GM18502 (cell line): ENCODE results near the gene FRMD4B.

Experiments
- ATAC-seq: cut with Tn5 transposase; IDR thresholded peaks from one replicate; pipeline ENCODE4 v1.9.1; 2021; ENCODE audit warnings: mild to moderate bottlenecking; ENCODE audit not compliant: unreplicated experiment, poor library complexity

The FRMD4B gene

DNA sequence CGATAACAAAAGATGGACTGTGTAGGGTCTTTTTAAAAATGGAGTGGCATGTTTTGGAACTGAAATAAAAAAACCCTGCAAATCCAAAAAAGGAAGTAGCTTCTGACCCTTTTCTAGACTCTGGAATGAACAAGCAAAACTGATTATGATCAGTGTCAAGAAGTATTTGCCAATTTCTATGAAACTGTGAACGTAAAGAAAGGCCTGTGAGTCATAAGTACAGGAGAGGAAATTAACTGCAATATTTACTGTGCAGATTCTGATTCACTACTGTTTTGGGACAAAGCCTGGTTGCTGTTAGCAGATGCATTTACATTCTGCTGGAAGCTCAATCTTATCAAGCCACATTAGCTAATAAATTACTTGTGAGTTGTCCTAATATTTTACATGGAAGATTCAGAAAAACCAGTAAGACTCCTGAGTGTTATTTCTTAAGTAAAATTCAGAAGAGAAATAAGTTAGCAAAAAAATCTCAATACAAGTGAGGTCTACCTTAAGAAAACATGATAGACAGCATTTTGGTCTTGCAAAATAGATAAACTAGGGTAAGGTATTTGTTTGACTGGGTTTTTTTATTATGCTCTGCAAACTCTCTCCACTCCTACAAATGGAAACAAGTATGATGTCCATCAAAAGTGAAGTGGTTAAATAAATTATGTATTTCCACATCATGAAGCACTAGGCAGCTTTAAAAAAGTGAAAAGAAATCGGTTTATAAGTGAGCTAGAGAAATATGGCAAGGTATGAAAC is 173.3 kb downstream of the FRMD4B start:
- ATAC-seq = peak; percentile 92

DNA sequence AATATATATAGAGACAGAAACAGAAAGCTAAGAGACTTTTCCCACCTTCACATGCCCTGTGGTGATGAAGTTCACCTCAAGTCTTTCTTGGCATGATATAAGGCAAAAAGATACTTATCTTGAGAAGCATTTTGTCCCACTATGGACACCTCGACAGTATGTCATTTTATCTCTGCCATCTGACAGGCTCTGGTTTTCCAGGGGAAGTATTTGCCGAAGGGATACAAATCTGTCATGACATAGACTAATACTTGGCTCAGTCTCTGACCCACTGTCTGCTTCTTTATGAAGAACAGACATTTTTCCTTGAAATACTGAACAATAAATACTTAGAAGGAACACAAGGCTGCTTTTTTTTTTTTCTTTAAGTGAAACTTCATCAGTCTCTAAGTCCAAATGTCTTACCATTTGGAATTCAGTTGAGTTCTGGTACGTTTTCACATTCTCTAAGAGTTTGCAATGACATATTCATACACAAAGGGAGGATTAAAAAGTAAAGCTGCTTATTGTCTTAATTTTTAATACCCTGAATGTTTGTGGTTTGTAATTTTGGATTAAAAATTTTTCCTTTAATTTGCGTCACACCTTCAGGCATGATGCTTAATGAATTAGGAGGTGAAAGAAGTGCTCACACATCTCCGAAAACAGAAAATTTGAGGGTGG is 175.7 kb downstream of the FRMD4B start:
- ATAC-seq = no peak

DNA sequence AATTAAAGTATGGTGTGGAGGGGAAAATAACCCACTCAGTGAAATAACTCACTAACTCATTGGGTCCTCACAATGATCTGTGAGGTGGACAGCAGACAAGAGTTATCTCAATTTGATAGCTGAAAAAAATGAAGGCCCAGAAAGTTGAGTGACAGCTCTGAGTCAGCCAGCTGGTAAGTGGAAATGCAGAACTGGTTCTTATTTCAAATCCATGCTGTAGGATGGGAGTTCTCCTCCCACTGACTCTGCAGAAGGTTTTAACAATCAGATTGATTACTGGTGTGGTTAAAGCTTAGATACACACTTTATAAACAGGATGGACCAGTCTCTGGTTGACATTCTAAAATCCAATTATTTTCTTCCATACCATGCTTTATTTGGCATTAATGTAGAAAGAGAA is 176.5 kb downstream of the FRMD4B start:
- ATAC-seq = no peak

DNA sequence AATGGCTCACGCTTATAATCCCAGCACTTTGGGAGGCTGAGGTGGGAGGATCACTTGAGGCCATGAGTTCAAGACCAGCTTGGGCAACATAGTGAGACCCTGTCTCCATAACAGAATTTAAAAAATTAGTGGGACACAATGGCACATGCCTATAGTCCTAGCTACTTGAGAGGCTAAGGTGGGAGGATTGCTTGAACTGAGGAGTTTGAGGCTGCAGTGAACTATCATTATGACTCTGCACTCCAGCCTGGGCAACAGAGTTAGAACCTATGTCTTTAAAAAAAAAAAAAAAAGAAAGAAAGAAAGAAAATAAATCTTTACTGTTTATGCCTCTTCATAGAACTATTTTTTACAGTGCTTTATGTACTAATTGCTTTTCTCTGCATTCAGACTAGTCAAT is 178.9 kb downstream of the FRMD4B start:
- ATAC-seq = no peak

DNA sequence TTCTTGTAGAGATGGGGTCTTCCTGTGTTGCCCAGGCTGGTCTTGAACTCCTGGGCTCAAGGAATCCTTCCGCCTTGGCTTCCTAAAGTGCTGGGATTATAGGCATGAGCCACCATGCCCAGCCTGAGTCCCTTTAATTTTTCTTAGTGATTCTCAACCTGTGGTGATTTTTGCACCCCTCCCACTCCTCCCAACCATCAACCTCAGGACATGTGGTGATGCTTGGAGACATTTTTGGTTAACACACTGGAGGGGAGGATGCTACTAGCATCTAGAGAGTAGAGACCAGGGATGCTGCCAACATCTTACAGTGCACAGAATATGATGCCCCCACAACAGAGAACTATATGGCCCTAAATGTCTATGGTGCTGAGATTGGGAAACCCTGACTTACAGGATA is 180.5 kb downstream of the FRMD4B start:
- ATAC-seq = no peak

DNA sequence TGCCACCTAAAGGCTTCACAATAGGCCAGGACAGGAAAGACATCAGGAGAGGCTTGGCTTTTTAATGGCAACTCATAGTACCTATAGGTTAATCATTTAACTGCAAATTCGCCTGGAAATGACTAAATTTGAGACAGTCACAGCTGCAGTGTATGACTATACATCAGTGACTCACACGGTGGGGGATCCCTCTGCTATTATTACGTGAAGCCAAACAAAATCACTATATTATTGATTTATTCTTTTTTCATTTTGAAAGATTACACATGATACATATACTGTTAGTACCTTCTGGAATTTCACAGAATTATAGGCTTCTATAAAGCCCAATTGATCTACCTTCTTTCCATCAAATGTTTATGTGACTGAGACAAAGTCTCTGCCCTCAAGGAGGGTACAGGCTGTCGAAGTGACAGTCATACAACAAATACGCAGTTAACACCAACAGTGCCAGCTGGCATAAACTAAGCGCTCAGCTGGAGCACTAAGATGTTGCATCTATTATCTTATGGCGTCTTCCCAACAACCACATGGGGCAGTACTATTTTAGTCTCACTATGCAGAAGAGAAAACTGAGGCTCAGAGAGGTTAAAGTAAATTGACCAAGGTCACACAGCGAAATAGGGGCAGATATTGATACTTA is 181.5 kb downstream of the FRMD4B start:
- peak; percentile 80 for ATAC-seq

DNA sequence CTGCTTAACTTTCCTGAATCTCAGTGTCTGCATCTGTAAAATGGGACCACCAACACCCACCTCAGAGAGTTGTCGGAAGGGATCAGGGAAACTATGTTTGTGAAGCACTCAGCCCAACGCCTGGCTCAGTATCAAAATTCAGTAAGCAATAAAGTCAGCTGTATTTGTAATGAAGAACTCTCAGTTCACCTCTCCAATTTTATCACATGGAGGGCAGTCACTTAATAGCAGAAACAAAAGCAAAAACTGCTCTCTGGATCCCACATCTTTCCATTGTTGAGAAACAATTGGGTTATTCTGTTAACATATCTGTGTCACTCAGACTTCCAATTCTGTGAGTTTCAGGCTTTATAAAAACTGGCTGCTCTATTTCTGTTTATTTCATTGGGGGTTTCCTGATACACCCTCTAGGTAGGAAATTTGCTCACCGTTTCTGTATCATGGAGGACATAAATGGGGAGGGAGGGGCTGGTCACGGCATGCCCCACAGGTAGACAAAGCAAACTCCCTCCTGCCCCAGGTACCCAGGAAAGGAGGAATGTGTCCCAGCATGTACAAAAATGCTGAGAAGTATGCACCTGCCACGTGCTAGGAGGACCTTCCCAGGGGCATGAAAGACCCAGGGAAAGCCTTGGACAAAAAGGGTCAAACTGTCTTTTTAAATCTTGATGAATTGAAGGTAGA is 182.1 kb downstream of the FRMD4B start:
- no peak for ATAC-seq

DNA sequence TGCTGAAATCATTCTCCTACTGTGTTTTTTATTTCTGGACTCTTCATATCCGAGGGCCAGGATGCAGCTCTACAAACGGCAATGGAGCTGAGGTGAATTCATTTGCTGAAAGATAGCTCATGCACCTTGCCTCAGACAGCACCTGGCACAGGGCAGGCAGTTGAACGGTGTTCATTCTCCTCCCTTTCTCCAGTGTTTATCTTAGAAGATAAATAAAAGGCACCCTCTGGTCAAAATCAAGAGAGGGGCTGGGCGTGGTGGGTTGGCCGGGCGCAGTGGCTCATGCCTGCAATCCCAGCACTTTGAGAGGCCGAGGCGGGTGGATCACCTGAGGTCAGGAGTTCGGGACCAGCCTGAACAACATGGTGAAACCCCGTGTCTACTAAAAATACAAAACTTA is 184.2 kb downstream of the FRMD4B start:
- no peak for ATAC-seq

DNA sequence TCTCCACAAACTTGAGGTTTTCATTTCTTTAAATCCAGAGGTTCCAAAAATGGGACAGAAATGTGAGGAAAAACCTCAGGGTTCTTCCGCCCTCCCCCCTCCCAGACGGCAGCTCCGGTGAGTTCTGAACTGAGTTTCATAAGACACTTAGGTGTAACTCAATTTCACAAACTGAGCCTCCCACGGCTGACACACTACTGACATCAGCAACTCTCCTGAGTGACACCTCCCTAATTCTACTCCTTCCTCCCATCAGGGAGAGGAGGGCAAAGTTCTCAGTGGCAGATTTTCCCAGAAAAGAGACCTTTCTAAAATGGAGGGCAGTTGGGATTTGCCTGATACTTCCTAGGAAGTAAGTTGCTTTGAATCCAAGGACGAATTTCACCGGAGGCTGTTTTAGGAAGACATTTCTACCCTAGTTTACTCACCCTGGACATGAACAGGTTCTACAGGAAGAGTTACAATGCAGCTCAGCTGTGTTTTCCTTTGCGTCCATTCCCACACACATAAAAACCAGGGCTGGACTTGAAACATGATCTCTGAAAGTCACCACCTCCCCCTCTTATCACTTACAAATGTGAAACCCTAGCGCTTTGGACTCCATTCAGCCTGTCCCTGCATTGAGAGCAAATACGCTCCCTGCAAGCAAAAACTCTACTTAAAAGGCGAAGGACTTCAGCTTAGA is 185.4 kb downstream of the FRMD4B start:
- ATAC-seq = no peak

DNA sequence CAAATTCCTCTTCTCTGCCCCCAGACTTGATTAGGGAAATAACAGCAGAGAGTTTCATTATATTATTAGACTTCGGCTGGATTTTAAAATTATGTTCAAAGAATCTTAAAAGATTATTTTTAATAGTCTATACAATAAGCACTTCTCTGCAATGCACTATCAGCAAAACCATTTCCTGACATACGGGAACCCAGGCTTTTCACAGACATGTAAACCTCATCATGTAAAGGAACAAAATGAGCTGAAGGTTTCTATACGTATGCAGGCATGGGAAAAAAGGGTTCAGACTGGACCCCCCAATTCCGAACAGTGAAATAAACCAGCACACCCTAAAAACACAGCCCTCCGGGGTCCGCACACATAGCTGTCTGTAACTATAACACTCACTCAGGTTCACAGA is 185.9 kb downstream of the FRMD4B start:
- no peak for ATAC-seq

DNA sequence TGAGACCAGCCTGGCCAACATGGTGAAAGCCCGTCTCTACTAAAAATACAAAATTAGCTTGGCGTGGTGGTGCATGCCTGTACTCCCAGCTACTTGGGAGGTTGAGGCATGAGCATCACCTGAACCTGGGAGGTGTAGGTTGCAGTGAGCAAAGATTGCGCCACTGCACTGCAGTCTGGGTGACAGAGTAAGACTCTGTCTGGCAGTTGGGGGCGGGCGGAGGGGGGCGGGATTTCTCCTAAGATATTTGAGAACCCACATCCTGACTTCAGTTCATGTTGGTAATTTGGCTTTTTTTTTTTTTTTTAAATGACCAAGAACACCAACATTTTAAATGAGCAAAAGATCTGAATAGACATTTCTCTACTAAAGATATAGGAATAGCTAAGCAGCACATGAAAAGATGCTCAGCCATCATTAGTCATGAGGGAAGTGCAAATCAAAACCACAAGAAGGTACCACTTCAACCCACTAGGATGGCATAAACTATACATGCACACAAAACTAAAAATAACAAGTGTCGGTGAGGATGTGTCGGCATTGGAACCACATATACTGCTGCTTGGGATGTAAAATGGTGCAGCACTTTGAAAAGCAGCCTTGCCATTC is 187.9 kb downstream of the FRMD4B start:
- no peak for ATAC-seq

DNA sequence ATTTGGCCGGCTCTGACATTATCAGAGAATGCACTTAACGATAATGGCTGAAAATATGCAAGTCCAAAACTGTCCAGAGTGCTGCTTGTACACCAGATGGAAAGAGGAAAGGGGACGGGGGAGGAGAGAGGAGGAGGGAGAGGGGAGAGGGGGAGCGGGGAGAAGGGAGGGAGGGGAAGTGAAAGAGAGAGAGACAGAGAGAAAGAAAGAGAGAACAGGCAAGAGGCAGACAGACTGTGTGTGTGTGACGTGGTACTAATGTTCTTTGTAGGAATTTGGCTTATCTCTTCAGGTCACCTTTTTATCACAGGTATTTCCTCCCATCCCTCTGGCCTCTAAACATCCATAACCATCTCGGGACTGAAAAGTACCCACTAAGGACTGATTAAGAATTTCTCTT is 188.4 kb downstream of the FRMD4B start:
- ATAC-seq = no peak

DNA sequence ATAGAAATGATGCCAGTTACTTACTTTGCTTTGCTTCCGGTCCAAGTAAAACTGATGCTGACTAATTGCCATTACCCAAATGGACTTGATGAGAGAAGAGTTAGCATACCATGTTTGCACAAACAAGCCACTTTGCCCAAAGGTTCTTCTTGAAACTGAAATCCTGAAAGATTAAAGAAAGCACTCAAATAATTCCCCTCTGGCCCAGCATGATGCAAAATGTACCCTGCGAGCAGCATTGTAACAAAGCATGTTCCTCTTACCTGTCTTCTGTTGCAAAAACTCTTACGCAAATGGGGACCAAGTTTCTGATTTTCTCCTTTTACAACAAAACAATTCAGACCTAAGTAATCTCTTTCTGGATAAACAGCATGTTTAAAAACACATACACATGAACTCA is 189.0 kb downstream of the FRMD4B start:
- no peak for ATAC-seq

DNA sequence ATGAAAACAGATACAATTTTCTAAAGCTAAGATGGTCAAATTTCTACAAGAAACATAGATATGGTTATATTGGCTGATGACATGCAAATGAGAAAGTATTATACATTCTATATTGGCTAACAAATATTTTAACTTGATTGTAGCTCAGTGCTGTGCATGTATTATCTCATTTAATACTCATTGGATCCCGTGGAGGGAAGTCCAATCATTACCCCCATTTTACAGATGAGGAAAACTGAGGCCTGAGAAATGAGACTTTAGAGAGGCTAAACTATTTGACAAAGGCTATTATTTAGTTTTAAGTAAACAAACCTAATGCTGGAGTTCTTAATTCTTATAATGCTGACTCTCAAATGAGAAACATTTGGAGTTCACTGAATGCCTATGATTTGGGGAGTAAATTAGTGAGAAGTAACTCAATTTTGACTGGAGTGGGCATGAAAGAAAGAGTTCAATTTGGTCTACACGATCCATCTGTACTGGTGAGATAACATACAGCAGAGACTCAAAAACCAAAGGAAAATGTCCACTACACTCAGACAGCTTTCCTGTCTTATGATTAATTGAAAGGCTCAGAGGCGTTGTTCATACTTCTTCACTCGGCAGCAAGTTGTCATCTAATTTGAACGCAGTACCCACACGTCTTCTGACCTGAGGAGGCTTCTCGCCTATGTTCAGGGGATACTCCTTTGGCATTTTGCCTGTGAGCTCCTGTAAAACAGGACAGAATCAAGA is 191.3 kb downstream of the FRMD4B start:
- ATAC-seq = no peak

DNA sequence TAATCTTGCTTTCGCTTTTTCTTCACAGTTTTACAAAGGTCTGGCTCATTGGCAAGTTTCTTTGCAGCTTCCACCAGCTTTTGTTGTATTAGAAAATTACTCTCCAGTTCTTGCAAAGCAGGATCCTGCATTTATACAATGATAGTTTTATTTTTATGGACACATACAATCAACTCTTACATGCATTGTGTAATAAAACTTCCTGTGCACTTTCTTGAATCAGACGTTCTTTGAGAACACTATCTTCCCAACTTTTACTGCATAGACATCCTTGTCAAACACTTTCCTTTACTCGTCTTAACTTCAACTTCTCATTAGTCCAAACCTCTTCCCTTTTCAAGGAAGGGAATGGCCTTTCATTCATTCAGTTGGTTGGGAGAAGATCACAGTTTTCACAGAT is 192.1 kb downstream of the FRMD4B start:
- ATAC-seq = no peak

DNA sequence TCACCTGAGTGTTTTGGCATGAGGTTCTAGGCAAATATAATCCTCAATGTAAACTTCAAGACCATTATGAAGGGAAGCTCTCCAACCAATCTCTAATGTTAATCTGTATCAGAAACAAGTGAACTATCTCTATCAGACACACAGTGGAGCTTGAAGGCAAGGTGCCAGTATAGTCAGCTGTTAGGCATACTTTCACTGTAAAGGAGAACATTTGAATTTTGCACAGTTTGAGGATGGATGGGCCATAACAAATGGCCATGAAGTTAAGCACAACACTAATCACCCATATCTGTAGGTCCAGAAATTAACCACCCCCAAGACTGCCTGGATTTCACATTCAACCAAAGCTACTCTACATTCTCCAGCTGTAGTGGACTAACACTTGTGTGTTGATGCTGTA is 194.4 kb downstream of the FRMD4B start:
- no peak for ATAC-seq

DNA sequence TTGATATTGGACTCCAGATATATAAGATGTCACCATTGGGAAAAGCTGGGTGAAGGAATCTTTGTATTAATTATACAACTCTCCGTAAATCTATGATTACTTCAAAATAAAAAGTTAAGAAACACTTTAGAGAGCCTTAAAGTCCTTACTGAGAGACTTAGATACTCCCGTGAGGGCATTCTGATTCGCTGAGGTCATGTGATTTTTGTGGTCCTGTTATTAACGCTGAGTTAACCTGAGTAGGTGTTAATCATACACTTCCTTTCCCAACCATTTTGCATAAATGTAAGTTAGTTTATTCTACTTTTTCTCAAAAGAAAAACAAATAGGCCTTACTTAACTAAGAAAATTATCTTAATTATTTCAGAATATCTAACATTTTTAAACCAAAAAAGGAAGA is 196.4 kb downstream of the FRMD4B start:
- no peak for ATAC-seq

DNA sequence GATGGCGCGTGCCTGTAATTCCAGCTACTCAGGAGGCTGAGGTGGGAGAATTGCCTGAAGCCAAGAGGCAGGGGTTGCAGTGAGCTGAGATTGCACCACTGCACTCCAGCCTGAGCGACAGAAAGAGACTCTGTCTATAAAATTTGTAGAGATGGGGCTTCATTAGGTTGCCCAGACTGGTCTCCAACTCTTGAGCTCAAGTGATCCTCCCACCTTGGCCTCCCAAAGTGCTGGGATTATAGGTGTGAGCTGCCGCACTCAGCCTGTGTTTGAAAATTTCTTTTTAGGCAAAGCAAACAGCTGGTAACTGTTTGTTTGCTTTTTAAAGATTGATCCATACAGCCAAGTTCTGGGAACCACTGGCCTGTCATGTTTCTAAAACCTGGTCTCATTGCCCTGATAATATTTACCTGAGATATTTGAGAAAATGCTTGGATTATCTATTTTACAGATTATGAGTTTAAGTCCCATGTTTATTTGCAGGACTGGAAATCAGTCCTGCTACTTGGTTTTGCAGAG is 199.3 kb downstream of the FRMD4B start:
- no peak for ATAC-seq

DNA sequence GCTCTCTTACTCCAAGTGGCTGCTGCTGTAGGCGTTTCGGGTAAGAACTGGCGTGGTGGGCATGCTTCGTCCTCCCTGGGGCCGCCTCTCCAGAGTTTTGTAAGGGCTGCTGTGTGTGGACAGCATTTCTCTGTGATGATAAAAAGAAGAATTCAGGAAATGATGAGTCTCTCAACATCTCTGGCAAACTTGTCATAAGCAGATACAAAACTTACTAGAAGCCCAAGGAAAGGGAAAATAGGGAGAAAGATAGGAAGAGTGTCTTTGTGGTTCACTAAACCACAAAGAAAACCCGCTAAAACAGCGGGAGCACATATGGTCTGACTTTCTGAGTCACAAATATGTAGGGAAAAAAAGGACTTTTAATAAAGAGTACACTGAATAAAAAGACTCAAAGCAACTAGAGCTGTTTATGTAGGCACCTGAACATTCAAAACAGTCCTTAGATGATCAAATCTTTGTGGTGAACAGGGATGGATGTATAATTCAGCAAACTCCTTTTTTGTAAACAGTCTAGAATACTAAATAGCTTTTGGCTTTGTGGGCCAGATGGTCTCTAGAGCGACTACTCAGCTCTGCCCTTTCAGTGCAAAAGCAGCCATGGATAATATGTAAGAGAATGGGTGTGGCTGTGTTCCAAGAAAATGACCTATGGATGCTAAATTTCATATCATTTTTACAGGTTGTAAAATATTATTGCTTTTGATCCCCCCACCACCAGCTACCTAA is 203.1 kb downstream of the FRMD4B start:
- no peak for ATAC-seq
